22Rv1 (cell line): ENCODE results near the gene RBMS3.

Experiments used
- CTCF ChIP-seq: fragments of 450-650 bp; IDR thresholded peaks from 2 replicates; pipeline ENCODE4 v1.5.1; 2017; ENCODE audit warnings: mild to moderate bottlenecking
- ZFX ChIP-seq: fragments of 450-650 bp; IDR thresholded peaks from 2 replicates; pipeline ENCODE4 v1.6.1; 2017; ENCODE audit warnings: antibody characterized with exemption, borderline replicate concordance

GRCh38 chr3:29610781-29611180 is 329.9 kb downstream of the RBMS3 start:
- TF ChIP-seq CTCF (no peak), ZFX (no peak)
